Measurements from ENCODE around the gene TPPP3. TPM values are rescaled to one million over a fixed set of nuclear protein-coding genes. Genes with fewer than 3 reads are reported as not detected.
A peak's percentile ranks its signal among the peaks of the same experiment; 100 is the strongest.

TPPP3 gene
- total and polyA plus RNA-seq, 2 donors (not counting 3 experiments of a cell fraction or from before 2014, with no cell fraction given) = 0.33 to 1.3 TPM

DNA sequence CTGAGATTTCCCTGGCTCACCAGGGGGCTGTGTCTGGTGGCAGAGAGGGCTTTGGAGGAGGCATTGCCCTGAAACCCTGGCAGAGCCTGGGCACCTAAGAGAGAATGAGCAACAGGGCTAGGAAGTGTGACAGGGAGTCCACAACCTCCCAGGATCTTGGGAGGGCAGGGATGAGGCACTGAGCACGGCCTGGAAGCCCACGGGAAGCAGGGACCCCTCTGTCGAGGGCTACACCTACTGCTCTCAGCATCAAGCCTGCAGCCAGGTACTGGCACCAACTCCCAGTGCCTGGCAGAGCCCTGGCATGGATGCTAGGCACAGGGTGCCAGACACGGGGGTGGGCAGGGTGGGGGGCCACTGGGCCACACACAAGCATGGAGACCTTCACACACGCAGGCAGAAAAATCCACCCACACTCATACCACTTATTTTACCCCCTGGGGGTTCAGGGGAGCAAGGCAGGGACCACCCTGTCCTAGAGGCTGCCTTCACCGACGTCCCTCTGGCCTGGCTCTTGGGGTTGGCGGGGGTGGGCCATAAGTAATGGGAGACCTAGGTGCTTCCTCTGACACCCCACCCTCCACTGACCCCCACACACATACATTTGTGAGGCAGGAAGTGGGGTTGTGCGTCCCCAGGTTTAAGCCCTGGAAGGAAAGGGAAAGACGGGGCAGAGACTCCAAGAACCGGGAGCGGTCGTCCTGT lies 36.7 kb upstream of the TPPP3 start:
- no TSS peak for BruUV-seq (replicated peaks)
- TF ChIP-seq, protein P1, sequence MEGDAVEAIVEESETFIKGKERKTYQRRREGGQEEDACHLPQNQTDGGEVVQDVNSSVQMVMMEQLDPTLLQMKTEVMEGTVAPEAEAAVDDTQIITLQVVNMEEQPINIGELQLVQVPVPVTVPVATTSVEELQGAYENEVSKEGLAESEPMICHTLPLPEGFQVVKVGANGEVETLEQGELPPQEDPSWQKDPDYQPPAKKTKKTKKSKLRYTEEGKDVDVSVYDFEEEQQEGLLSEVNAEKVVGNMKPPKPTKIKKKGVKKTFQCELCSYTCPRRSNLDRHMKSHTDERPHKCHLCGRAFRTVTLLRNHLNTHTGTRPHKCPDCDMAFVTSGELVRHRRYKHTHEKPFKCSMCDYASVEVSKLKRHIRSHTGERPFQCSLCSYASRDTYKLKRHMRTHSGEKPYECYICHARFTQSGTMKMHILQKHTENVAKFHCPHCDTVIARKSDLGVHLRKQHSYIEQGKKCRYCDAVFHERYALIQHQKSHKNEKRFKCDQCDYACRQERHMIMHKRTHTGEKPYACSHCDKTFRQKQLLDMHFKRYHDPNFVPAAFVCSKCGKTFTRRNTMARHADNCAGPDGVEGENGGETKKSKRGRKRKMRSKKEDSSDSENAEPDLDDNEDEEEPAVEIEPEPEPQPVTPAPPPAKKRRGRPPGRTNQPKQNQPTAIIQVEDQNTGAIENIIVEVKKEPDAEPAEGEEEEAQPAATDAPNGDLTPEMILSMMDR (IDR thresholded peaks at IDR 0.05; ENCODE audit: extremely low read depth in 1 of 2, insufficient read depth in 1 of 2, low read depth in 1 of 2, low read length in 2 of 2) = no peak
- TF ChIP-seq FOS (IDR thresholded peaks at IDR 0.05; ENCODE audit: borderline replicate concordance, insufficient read depth, low read length) (no peak), POLR2AphosphoS5 (IDR thresholded peaks at IDR 0.05; ENCODE audit: insufficient read depth, low read depth, low read length) (no peak), JUN (IDR thresholded peaks at IDR 0.05; ENCODE audit: borderline replicate concordance, insufficient read depth, insufficient read length, low read depth) (no peak), POLR2A (IDR thresholded peaks at IDR 0.05; ENCODE audit: low read depth, low read length) (no peak), GATA2 (IDR thresholded peaks at IDR 0.05; ENCODE audit: insufficient read depth, insufficient read length, low read depth, low read length) (no peak), EZH2 (IDR thresholded peaks at IDR 0.05; ENCODE audit: borderline replicate concordance, low read depth, low read length, severe bottlenecking) (no peak)
- TF ChIP-seq, protein P2, sequence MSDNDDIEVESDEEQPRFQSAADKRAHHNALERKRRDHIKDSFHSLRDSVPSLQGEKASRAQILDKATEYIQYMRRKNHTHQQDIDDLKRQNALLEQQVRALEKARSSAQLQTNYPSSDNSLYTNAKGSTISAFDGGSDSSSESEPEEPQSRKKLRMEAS (IDR thresholded peaks at IDR 0.05; ENCODE audit: insufficient read depth, insufficient read length) = no peak
- intact Hi-C loops (cut with micrococcal nuclease) = loop anchor here (2.0 kb wide), 1 partner anchor 85 kb away; no protein-coding TSS in a partner anchor
- Histone ChIP-seq H3K36me3 (ENCODE audit: control insufficient read depth in 2 of 2, extremely low read depth in 1 of 2, insufficient read depth in 2 of 2, low read length in 2 of 2) (no peaks in the 10 kb centered on the region), H3K9me1 (replicated peaks; ENCODE audit: control insufficient read depth, extremely low read depth, insufficient read depth, low read length) (no peaks in the 10 kb centered on the region), H4K20me1 (replicated peaks; ENCODE audit: control insufficient read depth, extremely low read depth, insufficient read depth, low read length) (no peaks in the 10 kb centered on the region), H3K4me1 (ENCODE audit: control insufficient read depth, extremely low read depth, insufficient read depth, low read length) (peaks cover 8% of the 10 kb centered on the region), H3K9ac (replicated peaks; ENCODE audit: extremely low read depth, insufficient read depth, low read length) (no peak overlapping the region), H3K4me2 (ENCODE audit: insufficient read depth, low read length) (no peak overlapping the region), H2AFZ (ENCODE audit: low read depth, low read length) (peak overlapping the region; percentile 58), H3K27ac (ENCODE audit: insufficient read depth, low read depth, low read length) (no peak overlapping the region), H3K79me2 (ENCODE audit: control insufficient read depth, insufficient read depth, low read length) (no peaks in the 10 kb centered on the region), H3K9me3 (replicated peaks; ENCODE audit: control insufficient read depth, insufficient read depth, low read length) (no peaks in the 10 kb centered on the region), H3K27me3 (ENCODE audit: control insufficient read depth in 2 of 2, insufficient read depth in 2 of 2, low read length in 2 of 2) (peaks cover 27 to 29% of the 10 kb centered on the region in 2 experiments), H3K4me3 (replicated peaks in 1 of 3; ENCODE audit: insufficient read depth in 1 of 3, low read depth in 1 of 3, low read length in 3 of 3) (peak overlapping the region in 1 of 3 experiments; percentile 32)
- no peak for DNase-seq (ENCODE audit: low read depth, low spot score)
- POLR2A ChIA-PET = no interaction called here
- no peak for FAIRE-seq
- CTCF ChIA-PET = interaction anchor here (2.0 to 9.0 kb wide), 5 partner anchors 11 to 35 kb away, joined by 15 to 201 read pairs (median 53); no protein-coding TSS in a partner anchor
- dilution Hi-C loops (cut with MboI; ENCODE audit: extremely low pct_ligation_motif_present, low sequenced_read_pairs) = no loop called here

All from endothelial cell of umbilical vein (primary cell).